ENCODE measurements around the gene CDH13. TPM values are rescaled to one million over a fixed set of nuclear protein-coding genes. Genes with fewer than 3 reads are reported as not detected.
A peak's percentile ranks its signal among the peaks of the same experiment; 100 is the strongest.

CDH13 gene
- total RNA-seq, 1 experiment from 2014 or later = 2.1 TPM

- intact Hi-C loops (cut with micrococcal nuclease; ENCODE audit: unreplicated experiment) = no loop called here
- Histone ChIP-seq H3K27me3 (replicated peaks; ENCODE audit: insufficient read depth, low read depth, low read length, poor library complexity) (peaks cover 4% of the 10 kb centered on the region), H3K36me3 (ENCODE audit: insufficient read depth, low read length, poor library complexity, severe bottlenecking) (no peaks in the 10 kb centered on the region), H3K27ac (ENCODE audit: low read depth, low read length, poor library complexity, severe bottlenecking) (no peak overlapping the region), H3K4me3 (ENCODE audit: low read depth, low read length, poor library complexity, severe bottlenecking) (no peak overlapping the region), H3K4me1 (ENCODE audit: insufficient read depth, low read length, poor library complexity, severe bottlenecking) (no peaks in the 10 kb centered on the region), H3K9me3 (ENCODE audit: low read depth, low read length, poor library complexity, severe bottlenecking) (no peaks in the 10 kb centered on the region)
- no TSS peak for BruUV-seq (replicated peaks)
- DNase-seq (ENCODE audit: low spot score) = no peak
- TF ChIP-seq, protein P1, sequence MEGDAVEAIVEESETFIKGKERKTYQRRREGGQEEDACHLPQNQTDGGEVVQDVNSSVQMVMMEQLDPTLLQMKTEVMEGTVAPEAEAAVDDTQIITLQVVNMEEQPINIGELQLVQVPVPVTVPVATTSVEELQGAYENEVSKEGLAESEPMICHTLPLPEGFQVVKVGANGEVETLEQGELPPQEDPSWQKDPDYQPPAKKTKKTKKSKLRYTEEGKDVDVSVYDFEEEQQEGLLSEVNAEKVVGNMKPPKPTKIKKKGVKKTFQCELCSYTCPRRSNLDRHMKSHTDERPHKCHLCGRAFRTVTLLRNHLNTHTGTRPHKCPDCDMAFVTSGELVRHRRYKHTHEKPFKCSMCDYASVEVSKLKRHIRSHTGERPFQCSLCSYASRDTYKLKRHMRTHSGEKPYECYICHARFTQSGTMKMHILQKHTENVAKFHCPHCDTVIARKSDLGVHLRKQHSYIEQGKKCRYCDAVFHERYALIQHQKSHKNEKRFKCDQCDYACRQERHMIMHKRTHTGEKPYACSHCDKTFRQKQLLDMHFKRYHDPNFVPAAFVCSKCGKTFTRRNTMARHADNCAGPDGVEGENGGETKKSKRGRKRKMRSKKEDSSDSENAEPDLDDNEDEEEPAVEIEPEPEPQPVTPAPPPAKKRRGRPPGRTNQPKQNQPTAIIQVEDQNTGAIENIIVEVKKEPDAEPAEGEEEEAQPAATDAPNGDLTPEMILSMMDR (conservative IDR thresholded peaks at IDR 0.05; ENCODE audit: low read depth, low read length) = no peak
- ChIA-PET CTCF (no interaction called here), POLR2A (ENCODE audit: low non-redundant PET) (no interaction called here)
These were observed 231.1 kb downstream of the CDH13 start for GRCh38 chr16:82857693-82858365.

DNA sequence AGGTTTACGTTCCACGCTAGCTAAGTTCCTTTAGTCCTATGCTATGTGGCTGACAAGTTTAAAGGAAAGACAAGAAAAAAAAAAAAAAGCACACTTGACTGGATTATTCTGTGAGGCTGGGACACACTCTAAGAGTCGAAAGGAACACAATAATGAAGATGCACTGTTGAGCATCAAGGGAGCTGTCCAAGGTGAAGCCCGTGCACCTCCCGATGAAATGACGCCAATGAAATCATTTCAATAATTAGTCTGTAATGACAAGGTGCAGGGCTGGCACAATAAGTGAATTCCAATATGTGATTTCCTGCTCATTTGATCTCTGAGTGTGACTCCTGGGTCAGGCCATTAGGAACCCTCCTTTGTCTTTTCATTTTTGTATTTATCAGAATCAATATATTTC is 232.9 kb downstream of the CDH13 start:
- ChIA-PET POLR2A (ENCODE audit: low non-redundant PET) (no interaction called here), CTCF (no interaction called here)
- Histone ChIP-seq H3K4me1 (ENCODE audit: insufficient read depth, low read length, poor library complexity, severe bottlenecking) (no peaks in the 10 kb centered on the region), H3K9me3 (ENCODE audit: low read depth, low read length, poor library complexity, severe bottlenecking) (no peaks in the 10 kb centered on the region), H3K27ac (ENCODE audit: low read depth, low read length, poor library complexity, severe bottlenecking) (no peak overlapping the region), H3K27me3 (replicated peaks; ENCODE audit: insufficient read depth, low read depth, low read length, poor library complexity) (peaks cover 2% of the 10 kb centered on the region), H3K4me3 (ENCODE audit: low read depth, low read length, poor library complexity, severe bottlenecking) (no peak overlapping the region), H3K36me3 (ENCODE audit: insufficient read depth, low read length, poor library complexity, severe bottlenecking) (no peaks in the 10 kb centered on the region)
- DNase-seq (ENCODE audit: low spot score) = peak; percentile 1
- intact Hi-C loops (cut with micrococcal nuclease; ENCODE audit: unreplicated experiment) = no loop called here
- TF ChIP-seq EZH2 (IDR thresholded peaks at IDR 0.05; ENCODE audit: borderline replicate concordance, low read depth, low read length, poor library complexity, severe bottlenecking) = no peak
- TF ChIP-seq, protein P1 (conservative IDR thresholded peaks at IDR 0.05; ENCODE audit: low read depth, low read length) = no peak
- no TSS peak for BruUV-seq (replicated peaks)

GRCh38 chr16:82860071-82860470 is 233.3 kb downstream of the CDH13 start:
- CTCF ChIA-PET = no interaction called here
- DNase-seq (ENCODE audit: low spot score) = no peak
- BruUV-seq (replicated peaks) = no TSS peak
- TF ChIP-seq, protein P1 (conservative IDR thresholded peaks at IDR 0.05; ENCODE audit: low read depth, low read length) = no peak
- TF ChIP-seq EZH2 (IDR thresholded peaks at IDR 0.05; ENCODE audit: borderline replicate concordance, low read depth, low read length, poor library complexity, severe bottlenecking) = no peak
- Histone ChIP-seq H3K4me3 (ENCODE audit: low read depth, low read length, poor library complexity, severe bottlenecking) (no peak overlapping the region), H3K27me3 (replicated peaks; ENCODE audit: insufficient read depth, low read depth, low read length, poor library complexity) (no peaks in the 10 kb centered on the region), H3K27ac (ENCODE audit: low read depth, low read length, poor library complexity, severe bottlenecking) (no peak overlapping the region), H3K36me3 (ENCODE audit: insufficient read depth, low read length, poor library complexity, severe bottlenecking) (no peaks in the 10 kb centered on the region), H3K4me1 (ENCODE audit: insufficient read depth, low read length, poor library complexity, severe bottlenecking) (no peaks in the 10 kb centered on the region), H3K9me3 (ENCODE audit: low read depth, low read length, poor library complexity, severe bottlenecking) (no peaks in the 10 kb centered on the region)
- intact Hi-C loops (cut with micrococcal nuclease; ENCODE audit: unreplicated experiment) = no loop called here
- POLR2A ChIA-PET (ENCODE audit: low non-redundant PET) = interaction anchor here (0.8 kb wide), 1 partner anchor 103 kb away, joined by 7 read pairs; no protein-coding TSS in a partner anchor

All from A673 (cell line).